ENCODE data around the gene SRGAP2B.
"Not testable (repeated sequence)": the region's sequence is repeated elsewhere in the genome, so short reads cannot be mapped to it uniquely, and the experiment has no call there.

The SRGAP2B gene

DNA sequence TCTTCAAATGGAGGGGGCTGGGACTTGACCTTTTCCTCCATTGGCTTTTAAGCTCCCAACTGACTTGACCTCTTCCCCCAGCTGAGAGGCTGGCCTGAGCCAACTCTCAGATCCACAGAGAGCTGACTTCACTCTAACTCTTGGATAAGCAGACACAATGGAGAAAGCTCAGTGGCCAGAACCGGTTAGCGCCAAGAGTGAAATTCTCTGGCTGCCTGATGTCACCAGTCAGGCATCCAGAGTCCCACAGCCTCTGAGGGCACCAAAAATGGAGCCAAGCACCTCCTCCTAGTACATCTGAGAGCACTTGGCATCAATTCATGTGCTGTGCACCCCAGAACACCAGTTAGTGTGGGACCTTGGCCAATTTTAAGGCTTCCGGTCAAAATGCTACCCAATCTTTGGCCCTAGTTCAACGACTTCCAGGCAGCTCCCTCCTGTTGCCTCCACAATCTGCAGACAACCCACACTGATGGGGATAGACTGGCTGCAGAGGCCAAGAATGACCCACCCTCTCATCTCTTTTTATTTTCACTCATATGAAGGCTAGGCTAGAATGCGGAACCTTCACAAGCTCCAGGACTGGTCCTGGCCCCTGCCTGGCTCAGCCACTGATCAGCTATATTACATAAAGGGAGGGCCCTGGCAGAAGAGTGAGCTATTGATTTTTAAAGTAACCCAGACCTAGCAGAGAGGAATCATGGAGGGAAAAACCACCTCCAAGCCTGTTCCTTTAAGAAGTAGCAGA, 200.5 kb downstream of the SRGAP2B start:
- not testable (repeated sequence) for DNase-seq (ENCODE audit: low read depth)

DNA sequence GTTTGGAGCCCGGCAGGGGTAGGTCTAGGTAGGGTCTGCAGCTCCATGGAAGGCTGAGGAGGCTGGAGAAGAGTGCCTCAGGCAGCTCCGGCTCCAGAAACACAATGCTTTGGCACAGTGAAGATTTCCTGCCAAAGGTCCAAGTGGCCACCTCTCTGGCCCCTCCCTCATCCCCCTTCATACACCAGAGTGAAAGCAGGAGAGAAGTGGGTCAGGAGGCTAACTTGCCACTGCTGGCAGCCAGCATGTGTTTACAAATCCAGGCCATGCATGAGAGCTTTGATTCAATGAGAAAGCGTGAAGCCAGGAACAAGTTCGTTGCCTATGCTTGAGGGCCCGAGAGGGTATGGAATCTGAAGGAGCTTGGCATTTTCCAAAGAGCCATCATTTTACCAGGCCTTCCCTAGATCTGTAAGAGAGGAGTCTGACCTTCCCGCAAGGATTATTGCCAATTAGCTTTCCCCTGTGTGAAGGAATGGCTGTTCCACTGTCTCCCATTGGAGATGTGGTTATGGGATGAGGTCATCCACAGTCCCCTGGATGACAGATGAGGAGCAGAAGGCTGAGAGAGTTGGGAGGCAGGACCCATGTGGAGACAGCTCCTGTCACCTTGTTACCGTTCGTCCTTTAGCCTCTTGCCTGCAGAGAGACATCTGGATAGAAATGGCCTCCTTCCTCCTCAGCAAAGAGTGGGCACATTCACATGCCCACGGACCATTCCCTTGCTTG, 201.3 kb downstream of the SRGAP2B start:
- DNase-seq (ENCODE audit: low read depth), result not testable (repeated sequence)

DNA sequence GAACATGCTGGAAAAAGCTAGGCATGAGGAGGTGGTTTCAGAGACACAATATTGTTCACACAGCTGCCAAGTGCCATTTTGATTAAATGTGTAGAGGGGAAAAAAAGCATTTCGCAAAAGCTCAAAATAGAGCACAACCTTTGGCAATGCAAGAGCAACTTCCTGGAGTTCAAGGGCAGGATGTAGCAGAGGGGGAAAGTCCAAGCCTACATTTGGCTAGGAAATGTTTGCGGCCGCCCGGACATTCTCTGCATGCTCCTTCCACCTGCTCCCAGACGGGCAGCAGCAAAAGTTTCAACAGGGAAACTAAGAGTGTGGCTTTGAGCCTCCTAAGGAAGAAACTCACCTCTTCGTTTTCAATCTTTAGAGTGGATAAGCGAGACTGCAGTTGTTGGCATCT, 202.1 kb downstream of the SRGAP2B start:
- DNase-seq (ENCODE audit: low read depth), result not testable (repeated sequence)

DNA sequence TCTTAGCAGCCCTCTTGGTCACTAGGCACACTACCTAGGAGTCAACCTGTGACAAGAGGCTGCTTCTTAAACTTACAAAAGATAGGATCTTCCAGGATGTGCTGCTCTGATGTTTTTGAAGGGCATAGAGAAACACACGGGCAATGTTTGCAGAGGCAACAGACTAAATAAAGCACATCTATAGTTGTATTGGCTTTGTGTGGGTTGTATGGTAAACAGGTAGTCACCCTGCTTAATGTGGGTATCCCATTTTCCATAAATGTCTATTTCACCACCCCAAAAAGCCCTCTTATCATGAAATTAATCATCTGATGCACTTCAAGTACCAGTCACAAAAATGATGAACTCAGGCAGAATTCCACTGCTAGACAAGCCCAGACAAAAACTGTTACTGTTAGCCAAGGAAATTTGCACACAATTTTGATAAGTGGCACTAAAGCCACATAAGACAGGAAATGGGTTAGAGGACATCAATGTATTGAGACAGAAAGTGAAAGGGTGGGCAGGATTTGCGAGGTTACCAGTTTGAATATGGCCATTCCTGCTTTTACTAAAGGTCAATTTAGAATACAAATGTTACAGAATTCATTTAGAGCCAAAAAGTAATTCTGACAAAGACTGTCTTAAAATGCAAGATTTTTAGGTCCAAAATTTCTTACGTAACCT, 205.5 kb downstream of the SRGAP2B start:
- DNase-seq (ENCODE audit: low read depth), result not testable (repeated sequence)

DNA sequence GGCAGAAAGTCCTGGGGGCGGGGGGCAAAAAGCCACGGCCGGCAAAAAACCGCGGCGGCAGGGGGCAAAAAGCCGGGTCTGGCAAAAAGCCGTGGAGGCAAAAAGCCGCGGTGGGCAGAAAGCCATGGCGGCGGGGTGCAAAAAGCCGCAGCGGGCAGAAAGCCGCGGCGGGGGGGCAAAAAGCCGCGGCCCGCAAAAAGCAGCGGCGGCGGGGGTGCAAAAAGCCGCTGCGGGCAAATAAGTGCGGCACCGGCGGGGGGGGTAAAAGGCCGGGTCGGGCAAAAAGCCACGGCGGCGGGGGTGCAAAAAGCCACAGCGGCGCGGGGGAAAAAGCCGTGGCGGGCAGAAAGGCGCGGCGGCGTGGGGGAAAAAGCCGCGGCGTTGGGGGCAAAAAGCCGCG, 212.1 kb downstream of the SRGAP2B start:
- DNase-seq (ENCODE audit: low read depth), result peak; percentile 20

DNA sequence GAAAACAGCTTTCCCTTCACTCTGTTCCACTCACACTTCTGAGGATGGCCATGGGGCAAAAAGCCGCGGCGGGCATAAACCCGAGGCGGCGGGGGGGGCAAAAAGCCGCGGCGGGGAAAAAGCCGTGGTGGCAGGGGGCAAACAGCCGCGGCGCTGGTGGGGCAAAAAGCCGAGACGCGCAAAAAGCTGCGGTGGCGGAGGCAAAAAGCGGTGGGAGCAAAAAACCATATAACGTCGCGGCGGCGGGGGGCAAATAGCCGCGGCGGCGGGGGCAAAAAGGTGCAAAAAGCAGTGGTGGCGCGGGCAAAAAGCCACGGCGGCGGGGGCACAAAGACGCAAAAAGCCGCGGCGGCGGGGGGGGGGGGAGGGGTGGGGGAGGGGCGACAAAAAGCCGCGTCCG, 212.8 kb downstream of the SRGAP2B start:
- DNase-seq (ENCODE audit: low read depth), result not testable (repeated sequence)

DNA sequence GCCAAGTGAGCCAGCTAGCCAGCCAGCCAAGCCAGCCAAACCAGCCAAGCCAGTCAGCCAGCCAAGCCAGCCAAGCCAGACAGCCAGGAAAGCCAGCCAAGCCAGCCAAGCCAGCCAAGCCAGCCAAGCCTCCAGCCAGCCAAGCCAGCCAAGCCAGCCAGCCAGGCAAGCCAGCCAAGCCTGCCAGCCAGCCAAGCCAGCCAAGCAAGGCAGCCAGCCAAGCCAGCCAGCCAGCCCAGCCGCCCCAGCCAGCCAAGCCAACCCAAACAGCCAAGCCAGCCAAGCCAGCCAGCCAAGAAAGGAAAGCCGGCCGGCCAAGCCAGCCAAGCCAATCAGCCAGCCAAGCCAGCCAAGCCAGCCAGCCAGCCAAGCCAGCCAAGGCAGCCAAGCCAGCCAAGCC, 236.5 kb downstream of the SRGAP2B start:
- not testable (repeated sequence) for DNase-seq (ENCODE audit: low read depth)
